GM12873 (cell line): ENCODE measurements around the gene ZBP1.
A peak's percentile ranks its signal among the peaks of the same experiment; 100 is the strongest.

ENCODE experiments used
- TF ChIP-seq, protein P1 (sequence below): IDR thresholded peaks from 2 replicates; pipeline ENCODE4 v1.5.1; 2012; ENCODE audit warnings: low read depth, mild to moderate bottlenecking, moderate library complexity, low read length, control low read depth; ENCODE audit not compliant: insufficient read depth; ENCODE audit errors: missing control alignments

The ZBP1 gene

DNA sequence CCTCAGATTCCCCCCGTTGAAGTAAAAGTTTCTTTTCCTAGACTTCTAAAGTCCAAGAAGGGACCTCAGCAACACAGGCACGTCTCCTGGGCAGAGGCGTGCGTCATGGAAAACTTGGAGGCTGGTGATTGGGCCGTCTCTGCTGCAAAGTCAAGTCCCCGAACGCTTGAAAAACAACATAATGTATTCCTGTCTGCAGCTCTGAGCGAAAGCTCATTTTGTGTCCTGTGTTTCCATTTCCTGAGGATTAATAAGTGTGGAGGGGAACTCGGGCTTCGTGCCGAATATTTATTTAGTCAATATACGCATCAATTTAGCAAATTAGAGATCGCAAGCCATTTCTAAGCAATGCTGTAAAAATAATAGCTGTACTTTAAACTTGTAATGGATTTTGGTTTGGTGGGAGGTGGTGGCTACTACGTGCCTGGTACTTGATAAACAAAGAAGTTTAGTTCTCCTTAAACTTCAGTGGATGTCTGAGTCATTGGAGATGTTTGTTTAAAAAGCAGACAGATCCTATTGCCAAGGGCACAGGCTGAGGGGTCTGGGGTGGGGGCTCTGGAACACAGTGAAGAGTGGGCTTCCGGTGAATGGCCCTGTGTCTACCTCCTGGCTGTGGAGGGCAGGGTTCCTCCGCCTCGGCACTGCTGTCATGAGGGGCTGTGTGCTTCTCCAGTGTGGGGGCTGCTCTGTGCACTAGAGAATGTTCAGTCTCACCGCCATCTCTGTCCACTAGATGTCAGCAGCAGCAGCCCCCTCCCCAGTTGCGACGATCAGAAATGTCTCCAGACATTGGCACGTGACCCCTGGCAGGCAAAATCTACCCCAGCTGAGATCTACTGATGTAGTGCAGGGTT lies 37.6 kb downstream of the ZBP1 start:
- TF ChIP-seq, protein P1, sequence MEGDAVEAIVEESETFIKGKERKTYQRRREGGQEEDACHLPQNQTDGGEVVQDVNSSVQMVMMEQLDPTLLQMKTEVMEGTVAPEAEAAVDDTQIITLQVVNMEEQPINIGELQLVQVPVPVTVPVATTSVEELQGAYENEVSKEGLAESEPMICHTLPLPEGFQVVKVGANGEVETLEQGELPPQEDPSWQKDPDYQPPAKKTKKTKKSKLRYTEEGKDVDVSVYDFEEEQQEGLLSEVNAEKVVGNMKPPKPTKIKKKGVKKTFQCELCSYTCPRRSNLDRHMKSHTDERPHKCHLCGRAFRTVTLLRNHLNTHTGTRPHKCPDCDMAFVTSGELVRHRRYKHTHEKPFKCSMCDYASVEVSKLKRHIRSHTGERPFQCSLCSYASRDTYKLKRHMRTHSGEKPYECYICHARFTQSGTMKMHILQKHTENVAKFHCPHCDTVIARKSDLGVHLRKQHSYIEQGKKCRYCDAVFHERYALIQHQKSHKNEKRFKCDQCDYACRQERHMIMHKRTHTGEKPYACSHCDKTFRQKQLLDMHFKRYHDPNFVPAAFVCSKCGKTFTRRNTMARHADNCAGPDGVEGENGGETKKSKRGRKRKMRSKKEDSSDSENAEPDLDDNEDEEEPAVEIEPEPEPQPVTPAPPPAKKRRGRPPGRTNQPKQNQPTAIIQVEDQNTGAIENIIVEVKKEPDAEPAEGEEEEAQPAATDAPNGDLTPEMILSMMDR: peak; percentile 46

DNA sequence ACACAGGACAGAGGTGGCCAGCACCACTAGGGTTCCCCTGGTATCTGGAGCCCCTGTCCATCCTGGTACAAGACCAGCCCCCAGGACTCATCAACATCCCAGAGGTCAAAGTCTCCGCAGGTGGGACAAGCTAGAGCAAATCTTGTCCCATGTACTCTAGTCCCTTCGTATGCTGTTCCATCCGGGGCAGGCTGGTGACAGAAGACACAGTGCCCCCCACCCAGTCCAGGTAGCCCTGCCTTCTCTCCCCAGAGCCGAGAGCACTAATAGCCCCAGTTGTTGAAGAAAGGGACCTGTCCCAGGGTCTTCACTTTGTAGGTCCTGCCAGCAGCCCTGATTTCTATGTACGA lies 38.2 kb downstream of the ZBP1 start:
- TF ChIP-seq, protein P1: no peak

DNA sequence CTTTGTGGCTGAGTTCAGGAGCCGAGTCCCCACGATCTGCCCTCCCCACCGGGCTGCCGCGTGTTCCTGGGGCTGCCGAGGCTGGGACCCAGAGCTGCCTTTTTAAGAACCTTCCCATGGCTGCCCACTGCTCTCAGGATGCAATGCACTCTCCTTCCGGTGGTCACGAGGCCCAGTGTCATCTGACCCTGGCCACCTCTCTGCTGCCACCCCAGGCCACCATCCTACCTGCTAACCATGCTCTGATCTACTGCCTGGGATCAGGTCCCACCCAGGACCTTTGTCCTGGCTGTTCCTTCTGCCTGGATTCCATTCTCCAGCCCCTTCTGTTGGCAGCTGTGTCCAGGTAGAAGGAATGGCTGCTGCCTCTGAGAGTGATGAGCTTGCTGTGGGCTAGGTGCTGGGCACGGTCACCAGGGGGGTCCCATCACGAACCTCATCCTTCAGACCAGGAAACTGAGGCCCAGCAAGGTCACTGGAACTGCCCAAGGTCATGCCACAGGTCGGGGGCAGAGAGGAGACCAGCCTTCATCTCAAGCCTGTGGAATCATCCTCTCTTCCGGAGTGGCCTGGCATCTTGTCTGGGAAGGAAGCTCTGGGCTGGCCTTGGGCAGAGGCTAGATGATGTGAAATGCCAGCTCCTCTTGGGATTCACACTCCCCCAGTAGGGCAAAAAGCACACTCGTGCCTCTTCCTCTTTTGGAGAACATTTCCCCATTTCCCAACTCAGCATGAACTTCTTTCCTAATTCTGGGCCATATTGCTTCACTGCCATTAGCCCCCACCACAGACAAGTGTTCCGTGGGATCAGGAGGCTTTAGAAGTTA lies 38.8 kb downstream of the ZBP1 start:
- TF ChIP-seq, protein P1: no peak

DNA sequence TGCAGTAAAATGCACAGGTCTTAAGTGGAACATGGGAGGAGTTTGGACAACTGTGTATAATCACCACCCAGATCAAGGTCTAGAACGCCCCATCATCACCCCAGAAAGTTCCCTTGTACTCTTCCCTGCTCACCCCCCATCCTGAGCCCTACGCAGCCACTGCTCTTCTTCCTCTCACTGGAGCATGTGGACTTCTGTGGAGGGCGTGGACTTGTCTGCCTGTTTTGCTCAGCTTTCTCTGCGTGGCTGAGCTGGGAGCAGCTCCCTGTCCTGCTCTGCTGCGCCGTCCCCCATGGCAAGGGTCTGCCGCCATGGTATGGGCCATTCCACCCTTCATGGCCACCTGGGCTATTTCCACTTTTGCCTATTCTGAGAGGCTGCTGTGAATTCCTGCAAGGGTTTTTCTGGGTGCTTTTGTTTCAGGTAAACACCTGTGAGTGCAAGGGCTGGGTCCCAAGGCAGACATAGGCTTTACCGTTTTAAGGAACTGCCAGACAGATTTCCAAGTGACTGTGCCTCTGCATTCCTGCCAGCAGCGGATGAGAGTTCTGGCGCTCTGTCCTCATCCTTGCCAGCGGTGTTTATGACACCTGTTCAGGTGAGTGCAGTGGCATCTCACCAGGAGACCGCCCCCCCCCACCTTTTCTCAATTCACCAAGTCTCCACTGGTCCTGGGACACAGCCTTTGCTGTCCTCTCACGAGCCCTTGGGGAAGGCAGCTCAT lies 39.6 kb downstream of the ZBP1 start:
- TF ChIP-seq, protein P1: no peak

DNA sequence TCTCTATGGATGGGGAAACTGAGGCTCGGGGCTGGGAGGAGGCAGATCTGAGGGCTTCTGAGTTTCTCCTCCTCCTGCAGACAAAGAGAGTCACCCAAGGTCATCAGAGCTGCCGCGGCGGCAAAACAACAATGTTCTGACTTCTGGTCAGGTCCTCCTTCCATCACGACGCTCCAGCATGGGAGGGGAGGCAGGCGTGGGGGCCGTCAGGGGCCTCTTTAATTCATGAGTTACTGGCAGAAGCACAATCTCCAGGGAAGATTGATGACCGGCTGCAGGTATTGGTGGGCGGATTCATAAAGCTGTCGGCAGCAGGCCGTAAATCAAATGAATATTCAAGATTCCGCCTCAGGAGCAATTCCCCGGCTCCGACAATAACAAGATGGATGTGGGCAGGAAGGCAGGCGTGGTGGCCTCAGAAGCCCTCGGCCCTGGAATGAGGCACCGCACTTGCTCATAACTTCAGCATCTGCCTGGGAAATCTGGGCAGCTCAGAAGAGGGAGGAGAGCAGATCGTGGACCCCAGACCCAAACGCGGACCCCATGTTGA lies 40.3 kb downstream of the ZBP1 start:
- TF ChIP-seq, protein P1: no peak

DNA sequence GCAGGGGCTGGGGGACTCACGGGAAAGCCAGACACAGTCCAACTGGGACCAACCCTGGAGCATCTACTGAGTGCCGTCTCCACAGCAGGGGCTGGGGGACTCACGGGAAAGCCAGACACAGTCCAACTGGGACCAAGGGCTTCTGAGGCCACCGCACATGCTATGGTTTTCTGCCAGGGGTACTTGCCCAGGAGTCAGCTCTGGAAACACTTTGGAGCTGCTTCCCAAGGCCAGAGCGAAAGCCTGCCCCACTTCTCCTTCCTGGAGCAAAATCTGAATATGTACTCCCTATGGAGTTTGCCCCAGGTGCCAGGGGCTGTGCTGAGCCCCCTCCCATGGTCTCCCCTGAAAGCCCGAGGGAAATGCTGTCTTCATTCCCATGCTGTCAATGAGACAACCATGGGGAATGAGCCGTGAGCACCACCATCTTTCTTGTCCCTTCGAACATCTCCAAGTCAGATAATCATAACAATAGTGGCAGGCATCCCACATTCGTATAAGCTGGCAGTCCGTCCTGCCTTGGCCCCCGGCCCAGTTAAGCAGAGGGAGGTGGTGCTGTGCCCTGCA lies 40.8 kb downstream of the ZBP1 start:
- TF ChIP-seq, protein P1: no peak
